Activated CD8-positive, alpha-beta memory T cell treated with anti-CD3 and anti-CD28 coated beads, Interleukin-2, amount 10 ng/mL, durations not matched to agents 7 days and 5 days (primary cell): ENCODE data around the gene RGS7BP. TPM values are rescaled to one million over a fixed set of nuclear protein-coding genes. Genes with fewer than 3 reads are reported as not detected.

ENCODE experiments used
- ATAC-seq: fragments of 150-1000 bp; cut with Tn5 transposase; one replicate; pipeline ENCODE4 v1.10.0; 2021; ENCODE audit warnings: moderate library complexity
- CTCF ChIA-PET: fragments of 350-600 bp; sonication (Branson Sonifier 250); formaldehyde crosslinking; loops from one replicate; lab custom pipeline; 2021; ENCODE audit warnings: antibody characterized with exemption; lab: Charles Lee
- DNase-seq: peaks from one replicate; pipeline ENCODE4 v3.0.0-alpha.2; 2020
- H3K27ac Mint-ChIP-seq: one replicate; pipeline ENCODE4 v1.8.0; 2021; ENCODE audit warnings: mild to moderate bottlenecking, mixed read lengths
- H3K27me3 Mint-ChIP-seq: one replicate; pipeline ENCODE4 v1.8.0; 2021; ENCODE audit warnings: mixed read lengths
- H3K36me3 Mint-ChIP-seq: one replicate; pipeline ENCODE4 v1.8.0; 2021; ENCODE audit warnings: mild to moderate bottlenecking, mixed read lengths
- H3K4me1 Mint-ChIP-seq: one replicate; pipeline ENCODE4 v1.8.0; 2021; ENCODE audit warnings: mixed read lengths
- H3K4me3 Mint-ChIP-seq: one replicate; pipeline ENCODE4 v1.8.0; 2021; ENCODE audit warnings: mild to moderate bottlenecking, moderate library complexity, mixed read lengths
- H3K9me3 Mint-ChIP-seq: one replicate; pipeline ENCODE4 v1.8.0; 2022; ENCODE audit warnings: low read depth, mixed read lengths
- total RNA-seq, 2 experiments: library from RNA; stranded (reverse); gene quantifications; one replicate each; pipeline ENCODE4 v1.2.3, GENCODE V29; 2021

RGS7BP gene
- total RNA-seq, 2 experiments from 2014 or later = not detected

DNA sequence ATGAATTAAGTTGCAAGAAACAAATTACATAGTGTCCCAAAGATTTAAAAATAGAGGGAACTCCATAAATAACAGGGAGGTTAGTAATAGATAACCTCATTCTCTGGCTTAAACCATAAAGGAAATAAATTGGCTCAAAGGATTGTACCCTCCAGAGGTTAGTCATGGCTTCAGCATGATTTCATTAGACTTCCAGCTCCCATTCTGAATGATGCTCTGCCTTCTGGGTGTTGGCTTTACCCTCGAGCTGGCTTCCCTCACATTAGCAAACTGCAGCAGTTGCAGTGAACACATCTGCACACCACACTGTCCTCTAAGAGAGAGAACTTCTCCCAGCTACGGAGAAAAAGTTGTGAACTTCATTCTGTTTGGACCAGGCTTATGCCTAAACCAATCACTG, 70.4 kb downstream of the RGS7BP start:
- Mint-ChIP-seq H3K4me3 (no peak overlapping the region), H3K27ac (no peak overlapping the region), H3K9me3 (no peaks in the 10 kb centered on the region), H3K27me3 (peaks cover 6% of the 10 kb centered on the region), H3K4me1 (no peaks in the 10 kb centered on the region), H3K36me3 (no peaks in the 10 kb centered on the region)
- CTCF ChIA-PET = no interaction called here
- no peak for DNase-seq
- no peak for ATAC-seq

DNA sequence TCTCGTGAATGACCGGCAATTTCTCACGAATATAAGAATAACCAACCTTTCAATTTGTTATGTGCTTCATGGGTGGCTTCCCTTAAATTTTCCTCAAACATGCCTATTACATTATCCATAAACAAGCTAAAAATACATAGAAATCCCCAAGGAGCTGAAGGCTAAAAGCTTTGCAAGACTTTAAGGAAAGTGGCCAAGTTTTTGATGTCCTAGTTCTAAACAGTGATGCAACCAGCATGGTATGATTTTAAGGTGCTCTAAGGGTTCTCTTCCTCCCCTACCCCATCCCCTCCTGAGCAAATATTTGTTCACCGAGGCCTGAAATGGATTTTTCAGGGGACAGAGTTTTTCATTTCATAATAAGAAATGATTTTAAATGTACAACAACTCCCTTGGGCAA, 79.8 kb downstream of the RGS7BP start:
- no peak for DNase-seq
- no peaks in the 10 kb centered on the region for H3K36me3 Mint-ChIP-seq
- no peaks in the 10 kb centered on the region for H3K4me1 Mint-ChIP-seq
- no peak overlapping the region for H3K27ac Mint-ChIP-seq
- no peaks in the 10 kb centered on the region for H3K9me3 Mint-ChIP-seq
- CTCF ChIA-PET = no interaction called here
- H3K4me3 Mint-ChIP-seq = no peak overlapping the region
- no peak for ATAC-seq
- H3K27me3 Mint-ChIP-seq = peaks cover 15% of the 10 kb centered on the region

- H3K27me3 Mint-ChIP-seq = peaks cover 19% of the 10 kb centered on the region
- no peak overlapping the region for H3K27ac Mint-ChIP-seq
- DNase-seq (no peak), ATAC-seq (no peak)
- CTCF ChIA-PET = no interaction called here
- H3K4me1 Mint-ChIP-seq = no peaks in the 10 kb centered on the region
- H3K4me3 Mint-ChIP-seq = no peak overlapping the region
- no peaks in the 10 kb centered on the region for H3K9me3 Mint-ChIP-seq
- no peaks in the 10 kb centered on the region for H3K36me3 Mint-ChIP-seq
Observed at GRCh38 chr5:64587370-64587769, 81.6 kb downstream of the RGS7BP start.

GRCh38 chr5:64592730-64593341, 87.0 kb downstream of the RGS7BP start:
- no peak for ATAC-seq
- no peak overlapping the region for H3K4me3 Mint-ChIP-seq
- no peak for DNase-seq
- no peak overlapping the region for H3K27ac Mint-ChIP-seq
- H3K9me3 Mint-ChIP-seq = no peaks in the 10 kb centered on the region
- peaks cover 14% of the 10 kb centered on the region for H3K27me3 Mint-ChIP-seq
- H3K36me3 Mint-ChIP-seq = no peaks in the 10 kb centered on the region
- CTCF ChIA-PET = no interaction called here
- H3K4me1 Mint-ChIP-seq = no peaks in the 10 kb centered on the region

DNA sequence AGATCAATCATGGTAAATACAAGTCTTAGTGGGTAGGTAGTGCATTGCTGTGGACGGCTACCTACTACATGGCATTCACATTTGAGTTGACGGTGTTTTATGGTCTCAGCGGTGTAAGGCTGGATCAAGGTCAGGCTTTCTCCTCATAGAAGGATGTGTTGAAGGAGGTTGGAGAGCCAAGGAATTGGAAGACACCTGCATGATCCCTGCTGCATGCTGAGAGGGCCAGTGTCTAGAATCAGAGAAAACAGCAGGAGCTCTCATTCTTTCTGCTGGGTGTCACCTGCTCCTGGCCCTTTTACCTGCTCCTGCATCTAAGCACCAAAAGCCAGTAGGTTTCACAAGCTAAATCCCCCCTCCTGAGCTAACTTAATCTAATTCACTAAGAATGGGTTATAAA, 88.2 kb downstream of the RGS7BP start:
- ATAC-seq (no peak), DNase-seq (no peak)
- Mint-ChIP-seq H3K27ac (no peak overlapping the region), H3K9me3 (no peaks in the 10 kb centered on the region), H3K4me1 (no peaks in the 10 kb centered on the region), H3K4me3 (no peak overlapping the region), H3K27me3 (peaks cover 13% of the 10 kb centered on the region), H3K36me3 (no peaks in the 10 kb centered on the region)
- CTCF ChIA-PET = no interaction called here

DNA sequence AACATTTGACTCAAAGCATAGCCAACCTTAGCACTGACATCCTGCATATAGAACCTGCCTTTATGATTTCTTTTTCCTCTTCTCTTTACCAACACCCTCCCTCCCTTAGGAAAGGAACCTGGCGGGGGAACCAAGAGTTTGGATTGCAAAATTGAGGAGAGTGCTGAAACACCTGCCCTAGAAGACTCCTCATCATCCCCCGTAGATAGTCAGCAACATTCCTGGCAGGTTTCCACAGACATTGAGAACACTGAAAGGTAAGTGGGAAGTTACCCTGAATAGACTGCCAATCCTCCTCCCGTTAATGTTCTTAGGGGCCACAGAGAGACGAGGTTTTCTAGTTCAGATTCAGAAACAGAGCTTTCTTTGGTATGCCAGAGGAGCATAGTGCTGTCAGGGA, 88.8 kb downstream of the RGS7BP start:
- CTCF ChIA-PET = no interaction called here
- no peaks in the 10 kb centered on the region for H3K4me1 Mint-ChIP-seq
- no peak overlapping the region for H3K4me3 Mint-ChIP-seq
- peaks cover 10% of the 10 kb centered on the region for H3K27me3 Mint-ChIP-seq
- no peaks in the 10 kb centered on the region for H3K9me3 Mint-ChIP-seq
- H3K27ac Mint-ChIP-seq = no peak overlapping the region
- ATAC-seq = no peak
- DNase-seq = no peak
- no peaks in the 10 kb centered on the region for H3K36me3 Mint-ChIP-seq

GRCh38 chr5:64595031-64595855, 89.4 kb downstream of the RGS7BP start:
- H3K36me3 Mint-ChIP-seq = no peaks in the 10 kb centered on the region
- no peaks in the 10 kb centered on the region for H3K4me1 Mint-ChIP-seq
- CTCF ChIA-PET = no interaction called here
- ATAC-seq = no peak
- H3K4me3 Mint-ChIP-seq = no peak overlapping the region
- DNase-seq = no peak
- peaks cover 7% of the 10 kb centered on the region for H3K27me3 Mint-ChIP-seq
- no peak overlapping the region for H3K27ac Mint-ChIP-seq
- no peaks in the 10 kb centered on the region for H3K9me3 Mint-ChIP-seq

GRCh38 chr5:64599226-64599625, 93.4 kb downstream of the RGS7BP start:
- Mint-ChIP-seq H3K9me3 (no peaks in the 10 kb centered on the region), H3K27me3 (peaks cover 5% of the 10 kb centered on the region), H3K4me3 (no peak overlapping the region), H3K27ac (no peak overlapping the region), H3K36me3 (no peaks in the 10 kb centered on the region), H3K4me1 (no peaks in the 10 kb centered on the region)
- no peak for DNase-seq
- CTCF ChIA-PET = no interaction called here
- ATAC-seq = no peak

- no peak overlapping the region for H3K4me3 Mint-ChIP-seq
- H3K27me3 Mint-ChIP-seq = peaks cover 12% of the 10 kb centered on the region
- H3K4me1 Mint-ChIP-seq = no peaks in the 10 kb centered on the region
- DNase-seq (no peak), ATAC-seq (no peak)
- H3K9me3 Mint-ChIP-seq = no peaks in the 10 kb centered on the region
- CTCF ChIA-PET = no interaction called here
- no peak overlapping the region for H3K27ac Mint-ChIP-seq
- no peaks in the 10 kb centered on the region for H3K36me3 Mint-ChIP-seq
Observed at GRCh38 chr5:64603676-64604075, 97.9 kb downstream of the RGS7BP start.

GRCh38 chr5:64606926-64607325, 101.1 kb downstream of the RGS7BP start:
- CTCF ChIA-PET = no interaction called here
- no peak overlapping the region for H3K4me3 Mint-ChIP-seq
- H3K27me3 Mint-ChIP-seq = peaks cover 22% of the 10 kb centered on the region
- H3K27ac Mint-ChIP-seq = no peak overlapping the region
- DNase-seq = no peak
- no peaks in the 10 kb centered on the region for H3K36me3 Mint-ChIP-seq
- no peaks in the 10 kb centered on the region for H3K4me1 Mint-ChIP-seq
- ATAC-seq = no peak
- no peaks in the 10 kb centered on the region for H3K9me3 Mint-ChIP-seq

DNA sequence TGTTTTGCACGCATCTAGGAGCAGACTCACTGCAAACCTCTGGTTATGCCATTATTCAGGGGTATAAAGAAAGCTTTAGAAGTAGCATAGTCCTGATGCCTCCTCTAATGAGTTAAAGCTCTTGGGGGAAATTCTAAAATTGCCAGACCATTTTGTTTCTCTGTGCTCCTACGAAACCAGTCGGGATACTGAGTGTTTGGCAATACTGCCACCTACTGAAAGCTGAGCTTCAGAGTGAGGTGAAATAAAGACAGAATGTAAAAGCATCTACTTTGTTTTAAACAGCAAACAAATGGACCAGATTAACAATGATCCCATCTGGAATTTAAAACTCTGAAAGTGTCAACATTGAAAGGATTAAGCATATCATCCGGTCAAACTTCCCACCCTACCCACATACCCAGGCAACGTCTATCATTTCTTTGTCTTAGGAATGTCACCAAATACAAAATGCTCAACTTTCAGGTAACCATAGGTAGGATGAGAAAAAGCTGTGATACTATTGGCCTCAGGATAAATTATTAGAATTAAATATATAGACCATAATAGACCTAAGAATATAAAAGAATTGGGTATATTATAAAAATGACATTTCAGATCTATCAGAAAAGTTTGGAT, 106.6 kb downstream of the RGS7BP start:
- ATAC-seq (no peak), DNase-seq (no peak)
- H3K27me3 Mint-ChIP-seq = peaks cover 29% of the 10 kb centered on the region
- no peaks in the 10 kb centered on the region for H3K36me3 Mint-ChIP-seq
- H3K9me3 Mint-ChIP-seq = no peaks in the 10 kb centered on the region
- CTCF ChIA-PET = interaction anchor here (0.9 to 2.2 kb wide), 5 partner anchors 12 to 383 kb away, joined by 3 to 10 read pairs (median 4); no protein-coding TSS in a partner anchor
- no peak overlapping the region for H3K27ac Mint-ChIP-seq
- H3K4me1 Mint-ChIP-seq = no peaks in the 10 kb centered on the region
- H3K4me3 Mint-ChIP-seq = no peak overlapping the region

- no peak overlapping the region for H3K27ac Mint-ChIP-seq
- no peaks in the 10 kb centered on the region for H3K36me3 Mint-ChIP-seq
- no peak overlapping the region for H3K4me3 Mint-ChIP-seq
- peaks cover 18% of the 10 kb centered on the region for H3K27me3 Mint-ChIP-seq
- CTCF ChIA-PET = no interaction called here
- H3K9me3 Mint-ChIP-seq = no peaks in the 10 kb centered on the region
- ATAC-seq (no peak), DNase-seq (no peak)
- no peaks in the 10 kb centered on the region for H3K4me1 Mint-ChIP-seq
Observed at GRCh38 chr5:64615895-64616294, 110.1 kb downstream of the RGS7BP start.

- DNase-seq = no peak
- peaks cover 21% of the 10 kb centered on the region for H3K27me3 Mint-ChIP-seq
- H3K4me1 Mint-ChIP-seq = no peaks in the 10 kb centered on the region
Observed at GRCh38 chr5:64619609-64620008, 113.8 kb downstream of the RGS7BP start.

GRCh38 chr5:64622991-64623390, 117.2 kb downstream of the RGS7BP start:
- DNase-seq = no peak
- ATAC-seq = no peak
- H3K9me3 Mint-ChIP-seq = peaks cover 2% of the 10 kb centered on the region
- no peaks in the 10 kb centered on the region for H3K4me1 Mint-ChIP-seq
- peaks cover 32% of the 10 kb centered on the region for H3K27me3 Mint-ChIP-seq
- no peaks in the 10 kb centered on the region for H3K36me3 Mint-ChIP-seq
- no peak overlapping the region for H3K27ac Mint-ChIP-seq
- no peak overlapping the region for H3K4me3 Mint-ChIP-seq
- CTCF ChIA-PET = no interaction called here

More at GRCh38 chr5:64619609-64620008, 113.8 kb downstream of the RGS7BP start:
- Mint-ChIP-seq H3K9me3 (no peaks in the 10 kb centered on the region), H3K27ac (no peak overlapping the region), H3K36me3 (no peaks in the 10 kb centered on the region), H3K4me3 (no peak overlapping the region)
- ATAC-seq = no peak
- CTCF ChIA-PET = no interaction called here
